IMR-90 (cell line): ENCODE results near the gene PRKCE. TPM values are rescaled to one million over a fixed set of nuclear protein-coding genes. Genes with fewer than 3 reads are reported as not detected.

Experiments used
- ATAC-seq: fragments of 200-7000 bp; cut with Tn5 transposase; 2 replicates; pipeline ENCODE4 v1.9.1; 2020; ENCODE audit warnings: low read depth, mild to moderate bottlenecking, moderate library complexity
- BruUV-seq: library from RNA; stranded (reverse); fragments of 400-500 nt; replicated peaks from 2 replicates; lab custom pipeline; 2021; lab: Mats Ljungman, UMichigan
- CTCF ChIA-PET: fragments of 300-600 bp; formaldehyde crosslinking; extraction: SDS; loops from one replicate; lab custom pipeline; 2021; ENCODE audit warnings: antibody characterized with exemption; lab: Yijun Ruan, JAX
- POLR2A ChIA-PET: fragments of 300-600 bp; sonication (Branson Sonifier 250); formaldehyde crosslinking; loops from one replicate; lab custom pipeline; 2022; ENCODE audit warnings: antibody characterized with exemption; ENCODE audit not compliant: unreplicated experiment; lab: Charles Lee
- DNase-seq: peaks from one replicate; pipeline ENCODE4 v3.0.0; 2013
- H2AFZ ChIP-seq: replicated peaks from 2 replicates; pipeline ENCODE3; 2013; ENCODE audit warnings: low read length, mild to moderate bottlenecking; ENCODE audit not compliant: poor library complexity
- H2AK5ac ChIP-seq: 2 replicates; pipeline ENCODE4 v1.6.1; 2013; ENCODE audit warnings: low read depth, low read length, inconsistent platforms
- H2AK9ac ChIP-seq: replicated peaks from 2 replicates; pipeline ENCODE3; 2013; ENCODE audit warnings: mild to moderate bottlenecking, low read depth, low read length, moderate library complexity; ENCODE audit not compliant: poor library complexity
- H2BK120ac ChIP-seq: 2 replicates; pipeline ENCODE4 v1.6.1; 2013; ENCODE audit warnings: low read depth, low read length, inconsistent platforms
- H2BK15ac ChIP-seq: 3 replicates; pipeline ENCODE4 v1.6.1; 2013; ENCODE audit warnings: low read depth, low read length, inconsistent platforms
- H2BK20ac ChIP-seq: 2 replicates; pipeline ENCODE4 v1.6.1; 2013; ENCODE audit warnings: low read depth, mild to moderate bottlenecking, inconsistent platforms, low read length, moderate library complexity
- H2BK5ac ChIP-seq: 2 replicates; pipeline ENCODE4 v1.6.1; 2013; ENCODE audit warnings: mild to moderate bottlenecking, low read depth, low read length, inconsistent platforms; ENCODE audit not compliant: poor library complexity, severe bottlenecking
- H3K14ac ChIP-seq: replicated peaks from 2 replicates; pipeline ENCODE4 v1.6.1; 2013; ENCODE audit warnings: low read depth, low read length, inconsistent platforms
- H3K18ac ChIP-seq: 2 replicates; pipeline ENCODE4 v1.6.1; 2013; ENCODE audit warnings: low read depth, low read length, control low read depth
- H3K23ac ChIP-seq: 2 replicates; pipeline ENCODE4 v1.6.1; 2013; ENCODE audit warnings: low read depth, low read length, inconsistent platforms
- H3K27ac ChIP-seq: 2 replicates; pipeline ENCODE4 v1.5.1; 2013; ENCODE audit warnings: mild to moderate bottlenecking, control low read depth, low read length; ENCODE audit not compliant: insufficient read depth
- H3K27me3 ChIP-seq: 2 replicates; pipeline ENCODE4 v1.6.1; 2013; ENCODE audit warnings: low read length; ENCODE audit not compliant: control insufficient read depth, insufficient read depth
- H3K36me3 ChIP-seq: 2 replicates; pipeline ENCODE4 v1.6.1; 2013; ENCODE audit warnings: low read length, mixed read lengths; ENCODE audit not compliant: control insufficient read depth, insufficient read depth
- H3K4ac ChIP-seq: 2 replicates; pipeline ENCODE4 v1.6.1; 2013; ENCODE audit warnings: low read depth, low read length, inconsistent platforms
- H3K4me1 ChIP-seq: 2 replicates; pipeline ENCODE4 v1.6.1; 2013; ENCODE audit warnings: low read length, mixed read lengths; ENCODE audit not compliant: control insufficient read depth, insufficient read depth
- H3K4me2 ChIP-seq: 2 replicates; pipeline ENCODE4 v1.6.1; 2013; ENCODE audit warnings: low read depth, mild to moderate bottlenecking, control low read depth, low read length, moderate library complexity
- H3K4me3 ChIP-seq: 2 replicates; pipeline ENCODE4 v1.5.1; 2013; ENCODE audit warnings: low read depth, mild to moderate bottlenecking, control low read depth, low read length, moderate library complexity; ENCODE audit not compliant: insufficient read depth
- H3K56ac ChIP-seq: 2 replicates; pipeline ENCODE4 v1.6.1; 2013; ENCODE audit warnings: low read length, inconsistent platforms; ENCODE audit not compliant: insufficient read depth; ENCODE audit errors: extremely low read depth
- H3K79me1 ChIP-seq, 2 experiments: 2 replicates each; pipeline ENCODE4 v1.6.1; 2013; ENCODE audit warnings: low read length in 2 of 2, inconsistent platforms in 1 of 2, low read depth in 1 of 2
- H3K9ac ChIP-seq: 2 replicates; pipeline ENCODE4 v1.6.1; 2013; ENCODE audit warnings: low read depth, low read length, control low read depth
- H3K9me1 ChIP-seq: 2 replicates; pipeline ENCODE4 v1.6.1; 2013; ENCODE audit warnings: low read length, inconsistent platforms; ENCODE audit not compliant: insufficient read depth
- H3K9me3 ChIP-seq: 2 replicates; pipeline ENCODE4 v1.6.1; 2013; ENCODE audit warnings: low read length; ENCODE audit not compliant: control insufficient read depth, insufficient read depth
- H4K20me1 ChIP-seq: 2 replicates; pipeline ENCODE4 v1.6.1; 2013; ENCODE audit warnings: low read length, inconsistent platforms; ENCODE audit not compliant: insufficient read depth
- H4K5ac ChIP-seq: 2 replicates; pipeline ENCODE4 v1.6.1; 2013; ENCODE audit warnings: mild to moderate bottlenecking, low read depth, low read length, control low read depth
- H4K8ac ChIP-seq, 2 experiments: 2 replicates each; pipeline ENCODE4 v1.6.1; 2013; ENCODE audit warnings: low read depth in 2 of 2, low read length in 2 of 2, control low read depth in 1 of 2, inconsistent platforms in 1 of 2
- H4K91ac ChIP-seq: 2 replicates; pipeline ENCODE4 v1.6.1; 2013; ENCODE audit warnings: low read depth, low read length, inconsistent platforms; ENCODE audit not compliant: insufficient read depth
- CEBPB ChIP-seq: IDR thresholded peaks from 2 replicates; pipeline ENCODE4 v1.6.1; 2012; ENCODE audit warnings: low read depth, low read length, improper control_type of control experiment
- FOS ChIP-seq: fragments of 150-350 bp; IDR thresholded peaks from 2 replicates; pipeline ENCODE4 v1.6.1; 2016; ENCODE audit warnings: low read depth, low read length
- MAFK ChIP-seq: IDR thresholded peaks from 2 replicates; pipeline ENCODE4 v1.6.1; 2012; ENCODE audit warnings: low read depth, low read length, improper control_type of control experiment
- RAD21 ChIP-seq: IDR thresholded peaks from 2 replicates; pipeline ENCODE4 v1.6.1; 2012; ENCODE audit warnings: low read length, improper control_type of control experiment
- WGBS, 2 experiments: methylation state at CpG; one replicate each; pipeline versions ENCODE4 v1.1.5 to v1.1.7; 2013; ENCODE audit warnings: missing lambda C conversion rate in 2 of 2; ENCODE audit not compliant: insufficient read length in 1 of 2; ENCODE audit errors: extremely low coverage in 2 of 2; 5-methylcytosine and 5-hydroxymethylcytosine counted together
- dilution Hi-C: fragments of 300-500 bp; cut with HindIII; formaldehyde crosslinking; loops from one replicate; pipeline ENCODE4 v1.14.3; 2018; ENCODE audit warnings: low sequenced_read_pairs; ENCODE audit not compliant: unreplicated experiment
- in situ Hi-C: fragments of 300-500 bp; cut with MboI; formaldehyde crosslinking; loops from 3 replicates; pipeline ENCODE4 v1.14.3; 2019; ENCODE audit warnings: low sequenced_read_pairs, inconsistent platforms, mixed read lengths
- intact Hi-C: fragments of 100-400 bp; cut with micrococcal nuclease; formaldehyde crosslinking; loops from 2 replicates; pipeline ENCODE4 v1.10.0; 2022
- polyA plus RNA-seq, 3 experiments: library from polyadenylated mRNA; depleted of rRNA; stranded (reverse); fragments of >200 nt; gene quantifications; 2 replicates each; pipeline ENCODE4 v1.2.3, GENCODE V29; 2012; ENCODE audit warnings: low replicate concordance in 1 of 3
- total RNA-seq: library from RNA; depleted of rRNA; stranded (reverse); fragments of >200 nt; gene quantifications from 2 replicates; pipeline ENCODE4 v1.2.3, GENCODE V29; 2012

PRKCE gene
- total and polyA plus RNA-seq, 2 of the 4 experiments (the other 2 are of a cell fraction): 8.1 to 32.4 TPM

GRCh38 chr2:45816272-45816671, 164.8 kb downstream of the PRKCE start:
- H2AFZ ChIP-seq: no peak overlapping the region
- no peak overlapping the region for H4K5ac ChIP-seq
- ChIA-PET CTCF (no interaction called here), POLR2A (no interaction called here)
- H3K56ac ChIP-seq: no peak overlapping the region
- peaks cover 2 to 4% of the 10 kb centered on the region in 2 experiments; a peak in 1 of 4 replicates for H3K79me1 ChIP-seq
- BruUV-seq: no TSS peak
- intact Hi-C loops (loop anchor here (5.0 kb wide), 1 partner anchor 71 kb away; no protein-coding TSS in a partner anchor), in situ Hi-C loops (no loop called here), dilution Hi-C loops (no loop called here)
- H3K23ac ChIP-seq: no peak overlapping the region
- no peak overlapping the region for H2BK5ac ChIP-seq
- no peak overlapping the region for H2BK120ac ChIP-seq
- WGBS, 2 experiments: no CpG with 5 or more reads among the region's 2 CpGs
- no peak overlapping the region for H2AK5ac ChIP-seq
- H3K4me1 ChIP-seq: peaks cover 12% of the 10 kb centered on the region
- no peak overlapping the region for H3K9ac ChIP-seq
- H3K4ac ChIP-seq: no peak overlapping the region
- no peak overlapping the region for H3K14ac ChIP-seq
- no peaks in the 10 kb centered on the region for H3K9me3 ChIP-seq
- DNase-seq (peak; percentile 52), ATAC-seq (peak; percentile 41)
- H3K36me3 ChIP-seq: no peaks in the 10 kb centered on the region
- TF ChIP-seq MAFK (no peak), FOS (no peak), RAD21 (no peak), CEBPB (peak; percentile 41; the same call in 1 of the 2 replicates)
- no peak overlapping the region for H2BK20ac ChIP-seq
- no peak overlapping the region; the same call in 1 of the 2 replicates for H3K18ac ChIP-seq
- no peak overlapping the region for H4K8ac ChIP-seq
- H4K20me1 ChIP-seq: peaks cover 5% of the 10 kb centered on the region; the same call in 1 of the 2 replicates
- H2BK15ac ChIP-seq: no peak overlapping the region
- H2AK9ac ChIP-seq: no peak overlapping the region
- H3K27me3 ChIP-seq: no peaks in the 10 kb centered on the region
- no peak overlapping the region for H3K4me2 ChIP-seq
- peaks cover 5% of the 10 kb centered on the region for H3K9me1 ChIP-seq
- H4K91ac ChIP-seq: no peak overlapping the region
- H3K4me3 ChIP-seq: no peak overlapping the region
- H3K27ac ChIP-seq: no peak overlapping the region
